ENCODE data around the gene SPINK5. TPM values are rescaled to one million over a fixed set of nuclear protein-coding genes. Genes with fewer than 3 reads are reported as not detected.

The SPINK5 gene
- total and polyA plus RNA-seq, 4 donors, result 0.10 to 0.42 TPM; not detected in 2

GRCh38 chr5:148029131-148029530 lies 34.6 kb upstream of the SPINK5 start:
- Histone ChIP-seq H3K4me1 (ENCODE audit: control insufficient read depth in 4 of 4, insufficient read depth in 4 of 4, low read length in 3 of 4) (no peaks in the 10 kb centered on the region), H3K27ac (ENCODE audit: low read depth in 1 of 2, low read length in 2 of 2) (no peak overlapping the region), H3K27me3 (ENCODE audit: control insufficient read depth in 4 of 4, insufficient read depth in 4 of 4, low read length in 3 of 4) (no peaks in the 10 kb centered on the region), H3K4me3 (ENCODE audit: low read depth in 1 of 3, low read length in 3 of 3) (no peak overlapping the region), H3K36me3 (ENCODE audit: control insufficient read depth in 4 of 4, insufficient read depth in 3 of 4, low read depth in 1 of 4, low read length in 3 of 4) (no peaks in the 10 kb centered on the region), H3K9me3 (ENCODE audit: control insufficient read depth in 4 of 4, low read length in 3 of 4) (peaks cover 0 to 3% (median 0%) of the 10 kb centered on the region in 4 donors), H3K9ac (ENCODE audit: low read depth in 1 of 2, low read length in 2 of 2) (no peak overlapping the region)
- no peak for DNase-seq (ENCODE audit: low spot score)
- TF ChIP-seq GABPA (IDR thresholded peaks at IDR 0.05 in 1 of 2, conservative IDR thresholded peaks at IDR 0.05 in 1 of 2), result no peak
- TF ChIP-seq NR2F2 (IDR thresholded peaks at IDR 0.05), result no peak
- TF ChIP-seq HNF4A (conservative IDR thresholded peaks at IDR 0.05), result no peak
- no peak for TF ChIP-seq FOXA2 (IDR thresholded peaks at IDR 0.05)
- TF ChIP-seq FOXA1 (IDR thresholded peaks at IDR 0.05), result no peak
- TF ChIP-seq ZBTB33 (IDR thresholded peaks at IDR 0.05), result no peak
- WGBS, result 95% methylated on average over 4 of the region's 4 CpGs

DNA sequence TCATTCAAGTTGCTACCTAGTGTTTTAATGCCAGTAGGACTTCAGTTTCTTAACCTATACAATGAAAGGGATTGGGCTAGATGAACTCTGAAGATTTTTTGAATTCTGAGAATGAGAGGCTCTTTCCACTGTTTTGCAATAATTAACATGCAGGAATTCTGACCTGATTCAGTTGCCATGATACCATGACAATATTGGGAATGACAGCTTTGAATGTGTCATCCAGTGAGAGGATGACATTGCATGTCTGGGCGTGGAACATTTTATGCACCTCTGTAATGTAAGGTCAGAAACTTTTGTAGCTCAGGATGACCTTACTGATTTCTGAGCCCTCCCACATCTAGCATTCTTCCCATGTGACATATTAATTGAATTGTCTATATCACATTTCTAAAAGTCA lies 30.6 kb upstream of the SPINK5 start:
- no peaks in the 10 kb centered on the region for H3K36me3 ChIP-seq (ENCODE audit: control insufficient read depth in 4 of 4, insufficient read depth in 3 of 4, low read depth in 1 of 4, low read length in 3 of 4)
- no peak for DNase-seq (ENCODE audit: low spot score)
- no peak overlapping the region for H3K27ac ChIP-seq (ENCODE audit: low read depth in 1 of 2, low read length in 2 of 2)
- no peaks in the 10 kb centered on the region for H3K27me3 ChIP-seq (ENCODE audit: control insufficient read depth in 4 of 4, insufficient read depth in 4 of 4, low read length in 3 of 4)
- H3K9me3 ChIP-seq (ENCODE audit: control insufficient read depth in 4 of 4, low read length in 3 of 4), result no peaks in the 10 kb centered on the region
- TF ChIP-seq GABPA (IDR thresholded peaks at IDR 0.05 in 1 of 2, conservative IDR thresholded peaks at IDR 0.05 in 1 of 2), result no peak
- no peak for TF ChIP-seq REST (IDR thresholded peaks at IDR 0.05)
- TF ChIP-seq HNF4A (conservative IDR thresholded peaks at IDR 0.05), result no peak
- no peak for TF ChIP-seq SP1 (IDR thresholded peaks at IDR 0.05)
- no peak for TF ChIP-seq RXRA (IDR thresholded peaks at IDR 0.05)
- TF ChIP-seq, protein P1, sequence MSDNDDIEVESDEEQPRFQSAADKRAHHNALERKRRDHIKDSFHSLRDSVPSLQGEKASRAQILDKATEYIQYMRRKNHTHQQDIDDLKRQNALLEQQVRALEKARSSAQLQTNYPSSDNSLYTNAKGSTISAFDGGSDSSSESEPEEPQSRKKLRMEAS (IDR thresholded peaks at IDR 0.05), result no peak
- TF ChIP-seq EGR1 (IDR thresholded peaks at IDR 0.05; ENCODE audit: low read depth in 2 of 2), result no peak
- TF ChIP-seq RAD21 (IDR thresholded peaks at IDR 0.05), result no peak
- no peak for TF ChIP-seq YY1 (IDR thresholded peaks at IDR 0.05)
- no peak for TF ChIP-seq FOXA1 (IDR thresholded peaks at IDR 0.05)
- TF ChIP-seq ATF3 (IDR thresholded peaks at IDR 0.05), result no peak
- no peak for TF ChIP-seq NR2F2 (IDR thresholded peaks at IDR 0.05)
- TF ChIP-seq, protein P2, sequence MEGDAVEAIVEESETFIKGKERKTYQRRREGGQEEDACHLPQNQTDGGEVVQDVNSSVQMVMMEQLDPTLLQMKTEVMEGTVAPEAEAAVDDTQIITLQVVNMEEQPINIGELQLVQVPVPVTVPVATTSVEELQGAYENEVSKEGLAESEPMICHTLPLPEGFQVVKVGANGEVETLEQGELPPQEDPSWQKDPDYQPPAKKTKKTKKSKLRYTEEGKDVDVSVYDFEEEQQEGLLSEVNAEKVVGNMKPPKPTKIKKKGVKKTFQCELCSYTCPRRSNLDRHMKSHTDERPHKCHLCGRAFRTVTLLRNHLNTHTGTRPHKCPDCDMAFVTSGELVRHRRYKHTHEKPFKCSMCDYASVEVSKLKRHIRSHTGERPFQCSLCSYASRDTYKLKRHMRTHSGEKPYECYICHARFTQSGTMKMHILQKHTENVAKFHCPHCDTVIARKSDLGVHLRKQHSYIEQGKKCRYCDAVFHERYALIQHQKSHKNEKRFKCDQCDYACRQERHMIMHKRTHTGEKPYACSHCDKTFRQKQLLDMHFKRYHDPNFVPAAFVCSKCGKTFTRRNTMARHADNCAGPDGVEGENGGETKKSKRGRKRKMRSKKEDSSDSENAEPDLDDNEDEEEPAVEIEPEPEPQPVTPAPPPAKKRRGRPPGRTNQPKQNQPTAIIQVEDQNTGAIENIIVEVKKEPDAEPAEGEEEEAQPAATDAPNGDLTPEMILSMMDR (IDR thresholded peaks at IDR 0.05; ENCODE audit: low read depth, low read length, missing input control), result no peak
- no peak for TF ChIP-seq ZBTB33 (IDR thresholded peaks at IDR 0.05)
- no peak for TF ChIP-seq FOXA2 (IDR thresholded peaks at IDR 0.05)
- TF ChIP-seq JUND (IDR thresholded peaks at IDR 0.05), result no peak
- no peak overlapping the region for H3K9ac ChIP-seq (ENCODE audit: low read depth in 1 of 2, low read length in 2 of 2)
- H3K4me1 ChIP-seq (ENCODE audit: control insufficient read depth in 4 of 4, insufficient read depth in 4 of 4, low read length in 3 of 4), result no peaks in the 10 kb centered on the region
- 91% methylated on average over 1 of the region's 1 CpG for WGBS
- no peak overlapping the region for H3K4me3 ChIP-seq (ENCODE audit: low read depth in 1 of 3, low read length in 3 of 3)
